GM21423 (cell line): ENCODE results near the gene HDDC3.

Experiments
- ATAC-seq: cut with Tn5 transposase; IDR thresholded peaks from one replicate; pipeline ENCODE4 v1.9.1; 2021; ENCODE audit warnings: mild to moderate bottlenecking, moderate library complexity; ENCODE audit not compliant: unreplicated experiment

Gene HDDC3

DNA sequence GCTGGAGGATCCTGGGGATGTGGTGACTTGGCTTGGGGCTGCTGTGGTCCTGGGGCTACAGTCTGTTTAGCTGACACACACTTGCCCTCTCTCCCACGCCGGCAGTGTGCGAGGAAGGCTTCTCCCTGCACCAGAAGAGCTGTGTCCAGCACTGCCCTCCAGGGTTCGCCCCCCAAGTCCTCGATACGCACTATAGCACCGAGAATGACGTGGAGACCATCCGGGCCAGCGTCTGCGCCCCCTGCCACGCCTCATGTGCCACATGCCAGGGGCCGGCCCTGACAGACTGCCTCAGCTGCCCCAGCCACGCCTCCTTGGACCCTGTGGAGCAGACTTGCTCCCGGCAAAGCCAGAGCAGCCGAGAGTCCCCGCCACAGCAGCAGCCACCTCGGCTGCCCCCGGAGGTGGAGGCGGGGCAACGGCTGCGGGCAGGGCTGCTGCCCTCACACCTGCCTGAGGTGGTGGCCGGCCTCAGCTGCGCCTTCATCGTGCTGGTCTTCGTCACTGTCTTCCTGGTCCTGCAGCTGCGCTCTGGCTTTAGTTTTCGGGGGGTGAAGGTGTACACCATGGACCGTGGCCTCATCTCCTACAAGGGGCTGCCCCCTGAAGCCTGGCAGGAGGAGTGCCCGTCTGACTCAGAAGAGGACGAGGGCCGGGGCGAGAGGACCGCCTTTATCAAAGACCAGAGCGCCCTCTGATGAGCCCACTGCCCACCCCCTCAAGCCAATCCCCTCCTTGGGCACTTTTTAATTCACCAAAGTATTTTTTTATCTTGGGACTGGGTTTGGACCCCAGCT lies 51.0 kb downstream of the HDDC3 start:
- no peak for ATAC-seq

DNA sequence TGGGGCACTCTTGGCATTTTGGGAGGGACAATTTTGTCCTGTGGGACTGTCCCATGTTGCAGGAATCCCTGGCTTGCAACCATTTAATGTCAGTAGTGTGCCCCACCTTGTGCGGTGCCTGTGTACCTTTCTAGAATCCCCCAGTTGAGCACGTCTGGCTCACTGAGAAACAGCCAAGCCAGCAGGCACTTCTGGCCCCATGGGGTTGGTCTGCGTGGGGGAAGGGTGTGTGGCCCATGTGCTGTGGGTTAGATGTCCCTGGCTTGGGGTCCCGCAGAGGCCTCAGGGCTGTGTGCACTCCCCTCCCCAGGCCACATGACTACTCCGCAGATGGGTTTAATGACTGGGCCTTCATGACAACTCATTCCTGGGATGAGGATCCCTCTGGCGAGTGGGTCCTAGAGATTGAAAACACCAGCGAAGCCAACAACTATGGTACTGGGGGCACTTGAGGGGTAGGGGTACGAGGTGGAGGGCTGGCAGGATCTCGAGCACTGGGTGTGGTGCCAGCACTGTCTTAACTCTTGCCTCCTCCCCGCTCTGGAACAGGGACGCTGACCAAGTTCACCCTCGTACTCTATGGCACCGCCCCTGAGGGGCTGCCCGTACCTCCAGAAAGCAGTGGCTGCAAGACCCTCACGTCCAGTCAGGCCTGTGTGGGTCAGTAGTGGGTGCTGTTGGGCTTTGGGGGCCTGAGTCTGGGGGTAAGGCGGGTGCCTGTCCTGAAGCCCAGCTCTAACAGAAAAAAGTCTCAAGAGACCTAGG lies 51.8 kb downstream of the HDDC3 start:
- no peak for ATAC-seq
